Heart right ventricle (tissue), 16 donors: ENCODE measurements around the gene DCAF10. TPM values are rescaled to one million over a fixed set of nuclear protein-coding genes. Genes with fewer than 3 reads are reported as not detected.
A peak's percentile ranks its signal among the peaks of the same experiment; 100 is the strongest.

ENCODE experiments used
- ATAC-seq, 8 donors: fragments of 200-7000 bp; cut with Tn5 transposase; one replicate each; pipeline ENCODE4 v1.9.1; 2020; ENCODE audit warnings: mild to moderate bottlenecking in 8 of 8, moderate library complexity in 8 of 8, moderate number of reproducible peaks in 1 of 8
- DNase-seq, 2 donors: peaks; one replicate each; pipeline ENCODE4 v3.0.0-alpha.2; 2020
- H3K27ac ChIP-seq, 10 donors: fragments of 200-600 bp; sonication (generic) in 2 of 10; one replicate each; pipeline versions ENCODE4 v1.5.0 to v1.8.0; 2020 to 2022; ENCODE audit warnings: mild to moderate bottlenecking in 3 of 10
- H3K27me3 ChIP-seq, 7 donors: fragments of 200-600 bp; one replicate each; pipeline ENCODE4 v1.8.0; 2021 to 2022; ENCODE audit warnings: mild to moderate bottlenecking in 2 of 7
- H3K36me3 ChIP-seq, 9 donors: fragments of 200-600 bp; sonication (generic) in 1 of 9; one replicate each; pipeline versions ENCODE4 v1.5.0 to v1.8.0; 2020 to 2022; ENCODE audit warnings: mild to moderate bottlenecking in 2 of 9
- H3K4me1 ChIP-seq, 9 donors: fragments of 200-600 bp; sonication (generic) in 1 of 9; one replicate each; pipeline versions ENCODE4 v1.5.0 to v1.8.0; 2020 to 2022; ENCODE audit warnings: mild to moderate bottlenecking in 4 of 9
- H3K4me3 ChIP-seq, 10 donors: fragments of 200-600 bp; sonication (generic) in 2 of 10; one replicate each; pipeline versions ENCODE4 v1.5.0 to v1.8.0; 2020 to 2022; ENCODE audit warnings: mild to moderate bottlenecking in 7 of 10, moderate library complexity in 2 of 10
- H3K9me3 ChIP-seq, 11 donors: fragments of 200-600 bp in 10 of 11; sonication (generic) in 2 of 11; one replicate each; pipeline versions ENCODE4 v1.5.0 to v1.8.0; 2013 to 2022; ENCODE audit warnings: mild to moderate bottlenecking in 2 of 11, control low read depth in 1 of 11, moderate library complexity in 1 of 11
- WGBS, 2 donors: extraction: QIAGEN DNeasy Blood & Tissue Kit; methylation state at CpG; one replicate each; pipeline ENCODE4 v1.1.7; 2013; ENCODE audit warnings: inconsistent platforms in 1 of 2; 5-methylcytosine and 5-hydroxymethylcytosine counted together
- intact Hi-C, 10 donors: fragments of 100-400 bp; cut with DNase I; formaldehyde crosslinking; loops; one replicate each; pipeline versions ENCODE4 v1.11.1 to v1.14.2; 2022
- polyA plus RNA-seq, 2 donors: library from polyadenylated mRNA; stranded (reverse); fragments of 200-250 nt; gene quantifications; one replicate each; pipeline ENCODE4 v1.2.3, GENCODE V29; 2013
- total RNA-seq, 10 donors: library from RNA; stranded (reverse); fragmentation: NEBNext Ultra II Directional in 3 of 10; extraction: Animal tissue kit (Norgen Biotek cat#: 25700) in 3 of 10; gene quantifications; one replicate each; pipeline versions ENCODE4 v1.2.1 to v1.2.4, GENCODE V29; 2021 to 2023
- TF ChIP-seq, protein P1 (sequence below), 9 donors: fragments of 200-600 bp; sonication (generic) in 2 of 9; IDR thresholded peaks; one replicate each; pipeline versions ENCODE4 v1.5.0 to v1.8.0; 2021 to 2022; ENCODE audit warnings: antibody characterized with exemption in 9 of 9, mild to moderate bottlenecking in 5 of 9, moderate library complexity in 1 of 9
- donor health status: Arrhythmogenic right ventricular cardiomyopathy.
- donor health status: ischemic (EF 13 %, LVEDD 7.1; RV severe dilation, severe dysfunction).
- donor health status: healthy with polysubstance abuse.
- donor health status: DM: no; HTN: yes; CAD: no.
- donor health status: DM: no; HTN: no; CAD: no.
- donor health status: ischemic (EF 25% LVEDD 6.9; RV normal size, moderate dysfunction).
- donor health status: ischemic (EF 25% LVEDD 5.7; RV mildly dilated, moderate dysfunction).
- donor health status: healthy.
- donor health status: DM: yes; HTN: yes; CAD: no.
- donor health status: Ischemic cardiomyopathy.
- donor health status: ischemic (EF 35%, LVEDD 5.7; RV mildly dilated, moderate dysfunction).
- donor health status: nonischemic (EF 11% LVEDD 7.7; RV severe dilation, severe dysfunction).
- donor health status: DM: yes; HTN: yes; CAD: no.
- donor health status: PGD.
- donor health status: ischemic (EF 29% LVEDD 5.4; RV normal size, mild dysfunction).
- donor health status: nonischemic (EF 23%, LVEDD 6.1; RV moderate dilation, normal function).

DCAF10 gene
- total and polyA plus RNA-seq, 12 donors = 5.6 to 23.4 (median 19.4) TPM

DNA sequence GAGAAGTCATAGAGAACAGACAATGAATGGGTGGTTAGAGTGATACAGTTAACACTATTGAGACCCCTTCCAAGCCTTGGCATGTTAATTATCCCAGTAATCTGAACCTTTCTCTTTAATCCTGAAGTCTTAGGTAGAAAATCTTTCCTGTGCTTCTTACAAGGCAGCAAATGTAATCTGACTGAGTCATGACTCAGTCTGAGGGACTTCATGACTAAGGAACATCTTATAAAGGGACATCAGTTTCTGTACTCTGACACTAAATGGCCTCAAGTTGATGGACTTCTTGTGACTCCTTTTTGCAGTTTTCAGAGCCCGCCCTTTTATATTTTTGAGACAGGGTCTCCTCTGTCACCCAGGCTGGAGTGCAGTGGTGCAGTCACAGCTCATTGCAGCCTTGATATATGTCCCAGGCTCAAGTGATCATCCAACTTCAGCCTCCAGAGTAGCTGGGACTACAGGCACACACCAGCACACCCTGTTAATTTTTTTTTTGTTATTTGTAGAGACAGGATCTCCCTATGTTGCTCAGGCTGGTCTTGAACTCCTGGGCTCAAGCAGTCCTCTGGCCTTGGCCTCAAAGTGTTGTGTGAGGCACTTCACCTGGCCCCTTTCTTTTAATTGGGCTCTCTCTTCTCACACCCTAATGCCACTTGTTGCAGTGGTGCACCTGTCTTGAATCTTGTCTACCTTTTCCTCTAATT, 25.2 kb upstream of the DCAF10 start:
- WGBS, 2 donors = 94 to 98% methylated on average over 1 of the region's 1 CpG
- H3K9me3 ChIP-seq = no peaks in the 10 kb centered on the region
- no peak overlapping the region for H3K4me3 ChIP-seq

GRCh38 chr9:37776328-37776727, 24.3 kb upstream of the DCAF10 start:
- intact Hi-C loops = no loop called here

More for the DNA sequence above, 25.2 kb upstream of the DCAF10 start:
- TF ChIP-seq, protein P1, sequence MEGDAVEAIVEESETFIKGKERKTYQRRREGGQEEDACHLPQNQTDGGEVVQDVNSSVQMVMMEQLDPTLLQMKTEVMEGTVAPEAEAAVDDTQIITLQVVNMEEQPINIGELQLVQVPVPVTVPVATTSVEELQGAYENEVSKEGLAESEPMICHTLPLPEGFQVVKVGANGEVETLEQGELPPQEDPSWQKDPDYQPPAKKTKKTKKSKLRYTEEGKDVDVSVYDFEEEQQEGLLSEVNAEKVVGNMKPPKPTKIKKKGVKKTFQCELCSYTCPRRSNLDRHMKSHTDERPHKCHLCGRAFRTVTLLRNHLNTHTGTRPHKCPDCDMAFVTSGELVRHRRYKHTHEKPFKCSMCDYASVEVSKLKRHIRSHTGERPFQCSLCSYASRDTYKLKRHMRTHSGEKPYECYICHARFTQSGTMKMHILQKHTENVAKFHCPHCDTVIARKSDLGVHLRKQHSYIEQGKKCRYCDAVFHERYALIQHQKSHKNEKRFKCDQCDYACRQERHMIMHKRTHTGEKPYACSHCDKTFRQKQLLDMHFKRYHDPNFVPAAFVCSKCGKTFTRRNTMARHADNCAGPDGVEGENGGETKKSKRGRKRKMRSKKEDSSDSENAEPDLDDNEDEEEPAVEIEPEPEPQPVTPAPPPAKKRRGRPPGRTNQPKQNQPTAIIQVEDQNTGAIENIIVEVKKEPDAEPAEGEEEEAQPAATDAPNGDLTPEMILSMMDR (IDR thresholded peaks at IDR 0.05) = no peak
- intact Hi-C loops = no loop called here
- Histone ChIP-seq H3K4me1 (no peaks in the 10 kb centered on the region), H3K36me3 (peaks cover 0 to 100% (median 34%) of the 10 kb centered on the region in 9 donors), H3K27ac (no peak overlapping the region), H3K27me3 (no peaks in the 10 kb centered on the region)
- ATAC-seq (peak in 1 of 8 donors; percentile 19), DNase-seq (no peak)

GRCh38 chr9:37778534-37778933, 22.1 kb upstream of the DCAF10 start:
- intact Hi-C loops = no loop called here
- no peak overlapping the region for H3K4me3 ChIP-seq
- no peak overlapping the region for H3K27ac ChIP-seq
- TF ChIP-seq, protein P1 (IDR thresholded peaks at IDR 0.05) = no peak
- H3K27me3 ChIP-seq = no peaks in the 10 kb centered on the region
- H3K36me3 ChIP-seq = peaks cover 0 to 100% (median 50%) of the 10 kb centered on the region in 9 donors
- DNase-seq = no peak
- no peak for ATAC-seq
- peaks cover 0 to 12% (median 6%) of the 10 kb centered on the region in 9 donors for H3K4me1 ChIP-seq
- WGBS, 2 donors = 82 to 92% methylated on average over 2 of the region's 2 CpGs
- H3K9me3 ChIP-seq = no peaks in the 10 kb centered on the region

More at GRCh38 chr9:37776328-37776727, 24.3 kb upstream of the DCAF10 start:
- Histone ChIP-seq H3K4me3 (no peak overlapping the region), H3K27me3 (no peaks in the 10 kb centered on the region), H3K4me1 (no peaks in the 10 kb centered on the region), H3K9me3 (no peaks in the 10 kb centered on the region), H3K36me3 (peaks cover 0 to 100% (median 37%) of the 10 kb centered on the region in 9 donors), H3K27ac (no peak overlapping the region)
- ATAC-seq = no peak
- DNase-seq = no peak
- TF ChIP-seq, protein P1 (IDR thresholded peaks at IDR 0.05) = no peak
- WGBS, 2 donors = 88 to 90% methylated on average over 5 of the region's 5 CpGs

DNA sequence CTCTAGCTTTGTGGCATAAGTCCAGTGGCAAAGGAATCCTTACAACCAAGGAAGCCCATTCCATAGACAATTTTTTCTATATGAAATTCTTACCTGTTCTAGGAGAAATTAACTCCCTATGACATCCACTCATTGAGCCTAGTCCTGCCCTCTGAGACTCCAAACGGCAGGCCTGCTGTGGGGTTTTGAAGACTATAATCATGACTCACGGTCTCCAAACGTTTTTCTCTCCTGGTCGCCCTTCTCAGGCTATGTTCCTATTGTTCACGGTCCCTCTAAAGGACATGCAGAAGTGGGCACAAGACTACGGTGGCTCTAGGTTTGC, 16.3 kb upstream of the DCAF10 start:
- no peaks in the 10 kb centered on the region for H3K9me3 ChIP-seq
- ATAC-seq (no peak), DNase-seq (no peak)
- WGBS, 2 donors = 0 to 3% methylated on average over 6 of the region's 6 CpGs
- TF ChIP-seq, protein P1 (IDR thresholded peaks at IDR 0.05) = no peak
- H3K27me3 ChIP-seq = peaks cover 0 to 14% (median 6%) of the 10 kb centered on the region in 7 donors
- intact Hi-C loops = loop anchor here in 4 of 10 donors (2.0 to 10.0 kb wide), 3 partner anchors 17 to 199 kb away; partner anchors contain the start of genes DCAF10 (in 1 of the 4) and TOMM5 (in 1 of the 4)
- H3K36me3 ChIP-seq = peaks cover 0 to 45% (median 35%) of the 10 kb centered on the region in 9 donors
- H3K4me1 ChIP-seq = peaks cover 0 to 28% (median 25%) of the 10 kb centered on the region in 9 donors
- peak overlapping the region; percentile 57 to 99 (median 89) for H3K4me3 ChIP-seq
- H3K27ac ChIP-seq = peak overlapping the region in 9 of 10 donors; percentile 72 to 89 (median 79)
